H1 (cell line): ENCODE measurements around the gene CNDP2.

Experiments used
- POLR2AphosphoS5 ChIP-seq: IDR thresholded peaks from 2 replicates; pipeline ENCODE4 v1.6.1; 2011; ENCODE audit warnings: low read depth, low read length
- YY1 ChIP-seq: IDR thresholded peaks from 2 replicates; pipeline ENCODE4 v1.6.1; 2011; ENCODE audit warnings: low read depth, mild to moderate bottlenecking, low read length

DNA sequence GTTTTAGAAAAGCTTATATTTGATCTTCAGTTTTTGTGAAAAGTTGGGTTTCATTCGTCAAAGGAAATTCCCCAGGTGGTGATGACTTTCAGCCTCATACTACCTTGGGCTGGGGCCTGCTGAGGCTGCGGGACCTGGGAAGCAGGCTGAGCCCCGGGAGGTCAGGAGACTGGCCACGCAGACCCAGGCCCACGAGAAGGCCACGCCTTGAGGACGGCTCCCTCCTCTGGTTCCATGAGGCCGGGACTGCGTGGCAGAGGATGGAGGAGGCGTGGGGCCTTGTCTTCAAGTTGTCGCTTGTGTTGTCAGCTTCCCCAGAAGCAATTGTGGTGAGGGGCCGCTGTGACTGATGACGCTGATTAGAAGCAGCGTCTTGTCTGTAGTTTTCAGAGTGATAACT is 11.8 kb downstream of the CNDP2 start:
- no peak for TF ChIP-seq YY1
- no peak for TF ChIP-seq POLR2AphosphoS5
